ENCODE measurements around the gene ZNF438.
"Not testable (repeated sequence)": the region's sequence is repeated elsewhere in the genome, so short reads cannot be mapped to it uniquely, and the experiment has no call there.

Gene ZNF438

DNA sequence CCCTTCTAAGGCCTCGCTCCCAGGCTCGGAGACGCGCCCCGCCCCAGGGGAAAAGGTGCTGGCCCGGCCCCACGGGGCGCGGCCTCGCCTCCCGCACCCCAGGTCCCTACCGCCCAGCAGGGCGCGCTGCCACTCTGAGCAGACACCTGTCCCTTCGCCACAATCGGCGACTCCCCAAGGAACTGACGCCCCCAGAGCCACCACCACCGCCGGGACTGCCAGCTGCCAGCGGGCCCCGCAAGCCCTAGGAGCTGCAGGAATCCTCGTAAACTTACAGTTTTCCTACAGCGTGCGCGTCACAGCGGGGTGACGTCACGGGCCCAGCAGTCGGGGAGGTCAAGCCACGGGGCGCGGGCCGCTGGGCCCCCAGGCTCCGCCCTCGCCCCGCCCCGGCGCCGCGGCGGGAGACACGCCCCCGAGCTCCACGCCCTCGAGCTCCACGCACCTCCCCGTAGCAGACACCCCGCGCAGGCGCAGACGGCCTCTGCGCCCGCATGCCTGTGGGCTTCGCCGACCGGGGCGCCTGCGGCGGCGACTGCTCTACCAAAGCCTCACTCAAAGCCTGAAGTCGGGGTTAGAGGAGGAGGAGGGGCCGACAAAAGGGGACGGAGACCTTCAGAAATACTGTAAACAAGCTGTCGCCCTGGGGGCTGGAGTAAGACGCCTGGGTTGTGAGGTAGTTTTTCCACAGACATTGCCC is at the start of gene ZNF438:
Gene ZNF438 (minus strand): TSS at position 308 of the 700 bp plus-strand sequence. CDS start 154,831 bp downstream, outside the sequence.
- peak; percentile 56 for DNase-seq

- DNase-seq, result no peak
These were observed 44.9 kb upstream of the ZNF438 start for GRCh38 chr10:31076610-31076988.

DNA sequence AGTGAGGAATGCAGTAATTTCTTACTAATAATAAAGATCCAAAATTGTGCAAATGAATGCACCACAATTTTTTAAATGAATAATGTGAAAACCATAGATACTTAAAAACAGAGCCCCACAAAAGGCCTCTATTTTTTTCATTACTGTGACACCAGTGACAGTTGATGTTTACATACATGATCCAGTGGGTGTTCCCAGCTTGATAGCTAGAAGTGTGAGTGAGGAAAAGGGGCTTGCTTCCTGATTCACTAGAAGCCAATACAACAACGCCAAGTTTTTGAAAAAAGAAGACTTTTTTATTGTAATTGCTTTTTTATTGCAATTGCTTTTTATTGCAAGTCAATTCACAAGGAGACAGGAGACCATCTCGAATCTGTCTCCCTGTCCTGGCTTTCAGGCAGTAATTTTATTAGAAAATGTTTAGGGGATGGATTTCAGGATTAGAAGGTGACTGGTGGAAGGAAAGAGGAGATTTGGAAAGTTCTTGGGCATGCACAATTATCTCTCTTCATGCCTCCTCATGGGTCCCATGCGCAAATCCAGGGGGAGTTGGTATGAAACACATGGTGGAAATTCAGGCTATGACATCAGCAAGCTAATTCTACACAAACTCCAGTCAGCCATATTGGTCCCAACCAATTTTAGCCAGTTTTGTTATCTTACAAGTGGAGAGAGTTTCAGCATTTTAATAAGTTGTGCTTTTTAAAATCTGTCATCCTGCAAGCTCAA is 44.4 kb upstream of the ZNF438 start:
- DNase-seq, result no peak

DNA sequence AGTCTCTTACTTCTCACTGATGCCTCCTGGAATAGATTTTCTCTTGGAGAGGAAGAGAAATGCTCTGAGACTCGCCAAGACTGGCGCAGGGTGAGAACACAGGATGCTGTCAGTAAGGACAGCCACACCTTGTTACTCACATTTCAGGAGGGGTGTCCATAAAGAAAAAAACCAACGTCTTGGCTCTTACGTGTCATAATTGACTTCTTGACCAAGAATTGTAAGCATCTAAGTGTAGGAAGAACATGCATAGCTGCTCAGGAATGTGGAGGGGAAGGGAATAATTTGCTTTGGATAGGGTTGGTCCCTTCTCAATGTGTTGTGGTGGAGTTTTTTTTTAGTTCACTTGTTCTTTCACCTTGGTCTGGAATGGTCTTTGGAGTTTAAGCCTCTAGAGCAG is 43.8 kb upstream of the ZNF438 start:
- DNase-seq, result no peak

DNA sequence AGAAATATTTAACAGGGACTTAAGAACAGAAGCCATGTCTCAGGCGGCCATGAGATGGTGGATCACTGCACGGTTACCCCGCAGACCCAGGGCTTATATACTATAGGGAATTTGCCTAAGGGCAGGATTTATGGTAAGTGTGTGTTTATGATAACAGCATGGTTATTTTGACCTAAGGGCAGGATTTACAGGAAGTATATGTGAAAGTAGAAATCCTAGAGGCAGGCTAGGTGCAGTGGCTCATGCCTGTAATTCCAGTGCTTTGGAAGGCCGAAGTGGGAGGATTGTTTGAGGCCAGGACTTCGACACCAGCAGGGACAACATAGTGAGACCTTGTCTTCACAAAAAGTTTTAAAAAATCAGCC is 43.0 kb upstream of the ZNF438 start:
- DNase-seq, result no peak

DNA sequence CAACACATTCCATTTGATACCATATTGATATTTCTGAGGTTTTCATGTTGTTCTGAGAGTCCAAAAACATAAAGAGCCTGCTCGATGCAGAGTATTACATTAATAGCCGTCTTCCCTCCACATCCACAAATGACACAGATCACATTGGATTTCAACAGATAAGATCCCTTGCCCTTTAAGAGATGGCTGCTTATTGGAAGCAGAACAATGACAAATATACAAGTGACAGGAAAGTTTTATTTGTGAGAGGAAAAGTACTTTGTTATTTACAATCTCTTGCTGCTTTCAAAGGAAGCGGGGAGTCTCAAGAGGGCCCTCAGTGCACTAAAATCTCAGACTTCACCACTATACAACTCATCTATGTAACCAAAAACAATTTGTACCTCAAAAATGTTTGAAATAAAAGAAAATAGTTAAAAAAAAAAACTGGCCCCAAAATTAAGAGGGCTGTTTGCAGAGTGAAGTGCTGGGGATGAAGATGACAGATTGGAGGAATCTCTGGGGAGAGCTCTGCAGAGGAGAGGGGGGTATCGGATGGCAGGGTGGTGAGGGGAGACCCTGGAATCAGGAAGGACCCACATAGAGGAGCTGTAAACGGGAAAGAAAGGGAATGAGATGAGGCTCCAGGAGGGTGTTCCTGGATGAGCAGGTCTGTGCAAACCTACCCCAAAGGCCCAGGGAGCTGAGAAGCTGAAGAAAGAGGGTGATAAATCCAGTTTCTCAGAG is 42.5 kb upstream of the ZNF438 start:
- DNase-seq, result no peak

DNA sequence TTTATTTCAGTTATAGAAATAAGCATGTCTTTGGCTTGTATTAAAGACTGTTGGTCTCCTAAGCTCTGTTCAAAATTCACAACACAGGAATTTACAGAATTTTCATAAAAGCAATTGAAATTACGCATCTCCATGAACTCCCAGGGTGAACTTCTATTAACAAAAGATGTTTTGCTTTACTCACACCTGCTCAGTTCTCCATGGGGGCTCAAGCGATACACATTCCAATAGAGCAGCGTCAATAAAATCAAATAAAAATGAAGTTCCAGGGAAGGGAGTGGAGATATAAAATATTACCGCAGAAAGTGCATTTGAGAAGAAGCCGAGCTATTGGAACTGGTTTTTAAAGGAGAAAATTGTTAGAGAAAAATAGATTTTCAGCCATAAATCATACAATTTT is 41.5 kb upstream of the ZNF438 start:
- DNase-seq, result no peak

DNA sequence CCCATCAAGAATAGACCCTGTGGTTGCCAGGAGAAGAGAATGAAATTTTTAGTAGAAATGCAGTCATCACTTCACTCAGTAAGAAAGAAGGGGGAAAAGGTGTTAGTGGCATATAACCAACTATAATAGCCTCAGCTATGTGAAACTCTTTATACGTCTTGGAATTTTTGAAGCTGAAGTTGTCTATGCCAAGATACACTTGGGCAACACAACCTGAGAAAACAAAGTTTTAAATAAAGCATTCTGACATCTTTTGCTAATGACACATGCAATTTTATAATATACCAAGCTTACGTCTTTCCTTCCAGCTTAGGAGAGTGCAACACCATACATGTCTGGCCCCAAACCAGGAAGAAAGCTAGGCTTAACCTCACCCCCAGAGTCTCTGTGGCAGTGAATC is 40.8 kb upstream of the ZNF438 start:
- DNase-seq, result no peak

GRCh38 chr10:31071232-31072005 is 39.8 kb upstream of the ZNF438 start:
- no peak for DNase-seq

- DNase-seq, result no peak
These were observed 39.0 kb upstream of the ZNF438 start for GRCh38 chr10:31070691-31071090.

DNA sequence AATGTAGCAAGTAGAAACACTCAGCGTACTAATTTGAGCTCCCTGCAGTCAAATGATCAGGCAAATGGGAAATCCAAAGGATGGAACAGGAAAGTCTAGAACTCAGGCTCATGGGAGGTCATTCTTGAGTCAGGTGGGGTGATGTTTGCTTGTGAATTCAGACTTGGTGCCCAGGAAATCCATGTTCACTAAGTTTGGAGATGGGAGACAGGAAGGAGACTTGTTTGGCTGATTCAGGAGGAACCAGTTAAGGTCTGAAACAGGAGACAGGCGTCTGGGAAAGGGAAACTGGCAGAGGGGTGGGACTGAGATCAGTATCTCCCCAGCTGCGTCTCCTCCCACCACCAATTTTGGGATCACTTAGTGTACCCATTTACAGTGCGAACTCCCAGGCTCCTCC is 38.4 kb upstream of the ZNF438 start:
- no peak for DNase-seq

GRCh38 chr10:31069411-31069810 is 37.7 kb upstream of the ZNF438 start:
- no peak for DNase-seq

GRCh38 chr10:31064348-31064747 is 32.7 kb upstream of the ZNF438 start:
- DNase-seq, result no peak

- no peak for DNase-seq
These were observed 32.2 kb upstream of the ZNF438 start for GRCh38 chr10:31063841-31064240.

DNA sequence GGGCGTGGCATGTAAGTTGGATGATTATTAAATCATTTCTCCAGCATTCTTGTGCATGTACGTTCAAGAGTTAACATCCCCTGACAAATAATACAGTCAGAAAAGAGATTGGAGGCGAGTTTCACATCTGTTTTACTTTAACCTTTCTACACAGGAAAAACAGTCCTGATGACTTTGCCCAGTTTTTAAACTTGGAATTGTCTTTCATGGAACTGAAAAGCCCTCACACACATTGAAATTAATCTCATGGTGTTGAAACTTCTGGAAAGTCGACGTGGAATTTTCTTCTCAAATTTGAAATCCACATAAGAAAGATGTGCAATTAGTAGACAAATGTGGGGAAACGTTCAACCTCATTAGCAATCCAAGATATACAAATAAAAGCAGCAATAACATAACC is 31.2 kb upstream of the ZNF438 start:
- no peak for DNase-seq

DNA sequence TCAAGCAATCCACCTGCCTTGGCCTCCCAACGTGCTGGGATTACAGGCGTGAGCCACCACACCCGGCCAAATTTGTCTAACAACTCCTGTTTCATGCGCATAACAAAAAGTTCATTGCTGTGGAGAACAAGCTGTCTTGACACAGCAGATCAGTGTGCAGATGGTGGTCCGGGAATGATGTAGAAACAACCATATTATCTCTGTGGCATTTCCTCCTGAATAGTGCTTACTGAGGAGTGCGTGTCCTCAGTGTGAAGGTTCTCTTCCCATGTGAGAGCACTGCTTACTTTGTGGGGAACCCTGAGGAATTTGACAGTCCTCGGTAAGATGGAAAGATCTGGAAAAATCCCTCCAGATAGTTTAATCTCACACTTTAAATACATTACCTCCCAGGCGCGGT is 30.3 kb upstream of the ZNF438 start:
- DNase-seq, result no peak

- no peak for DNase-seq
These were observed 27.4 kb upstream of the ZNF438 start for GRCh38 chr10:31058795-31059703.

GRCh38 chr10:31056678-31057077 is 25.0 kb upstream of the ZNF438 start:
- DNase-seq, result not testable (repeated sequence)

DNA sequence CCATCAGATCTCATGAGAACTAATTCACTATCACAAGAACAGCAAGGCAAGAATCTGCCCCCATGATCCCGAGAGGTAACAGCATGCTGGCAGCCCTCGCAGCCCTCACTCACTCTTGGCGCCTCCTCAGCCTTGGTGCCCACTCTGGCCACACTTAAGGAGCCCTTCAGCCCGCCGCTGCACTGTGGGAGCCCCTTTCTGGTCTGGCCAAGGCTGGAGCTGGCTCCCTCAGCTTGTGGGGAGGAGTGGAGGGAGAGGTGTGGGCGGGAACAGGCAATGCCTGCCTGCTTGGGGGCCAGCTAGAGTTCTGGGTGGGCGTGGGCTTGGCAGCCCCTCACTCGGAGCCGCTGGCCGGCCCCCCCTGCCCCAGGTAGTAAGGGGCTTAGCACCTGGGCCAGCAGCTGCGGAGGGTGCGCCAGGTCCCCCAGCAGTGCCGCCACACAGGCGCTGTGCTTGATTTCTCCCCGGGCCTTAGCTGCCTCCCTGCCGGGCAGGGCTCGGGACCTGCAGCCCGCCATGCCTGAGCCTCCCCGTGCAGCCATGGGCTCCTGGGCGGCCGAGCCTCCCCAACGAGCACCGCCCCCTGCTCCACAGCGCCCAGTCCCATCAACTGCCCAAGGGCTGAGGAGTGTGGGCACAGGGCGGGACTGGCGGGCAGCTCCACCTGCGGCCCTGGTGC is 24.0 kb upstream of the ZNF438 start:
- DNase-seq, result no peak

GRCh38 chr10:31051703-31052102 is 20.0 kb upstream of the ZNF438 start:
- DNase-seq, result no peak

DNA sequence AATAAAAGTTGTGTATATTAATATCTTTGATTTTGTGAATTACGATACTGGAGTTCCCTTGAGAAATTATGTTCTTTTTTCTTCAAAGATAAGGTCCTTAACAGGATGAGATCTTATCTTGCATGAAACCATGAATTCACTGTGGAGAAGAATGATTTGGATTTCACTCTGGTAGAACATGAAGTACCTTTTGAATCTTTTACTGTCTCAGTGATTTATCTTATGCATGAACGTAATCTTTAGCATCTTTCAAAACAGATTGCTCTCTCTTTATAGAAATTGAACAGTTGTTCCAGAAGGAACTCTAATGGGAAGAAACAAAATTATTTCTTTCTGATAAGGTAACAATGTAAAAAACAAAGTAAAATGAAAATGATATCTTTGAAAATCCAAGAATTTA is 11.0 kb upstream of the ZNF438 start:
- no peak for DNase-seq

GRCh38 chr10:31041011-31041410 is 9.3 kb upstream of the ZNF438 start:
- no peak for DNase-seq
